ENCODE measurements around the gene EFCAB5. TPM values are rescaled to one million over a fixed set of nuclear protein-coding genes. Genes with fewer than 3 reads are reported as not detected.

The EFCAB5 gene
- total and polyA plus RNA-seq, 2 of the 13 experiments (the other 11 are each of a cell fraction or from before 2014, with no cell fraction given) = 0.15 TPM; not detected in 1

DNA sequence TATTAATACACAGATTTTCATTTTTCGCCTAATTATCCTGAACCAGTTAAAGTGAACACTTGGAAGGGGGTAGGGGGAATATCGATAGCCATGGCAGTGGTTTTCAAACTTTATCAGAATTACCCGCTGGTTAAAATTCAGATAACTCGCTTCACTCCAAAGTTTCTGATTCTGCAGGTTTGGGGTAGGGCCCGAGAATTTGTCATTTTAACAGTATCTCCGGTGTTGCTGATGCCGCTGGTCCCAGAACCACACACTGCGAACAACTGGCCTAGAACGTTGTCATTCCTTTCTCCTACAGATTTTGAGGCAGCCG lies 174.9 kb downstream of the EFCAB5 start (continued):
- TF ChIP-seq, protein P1, sequence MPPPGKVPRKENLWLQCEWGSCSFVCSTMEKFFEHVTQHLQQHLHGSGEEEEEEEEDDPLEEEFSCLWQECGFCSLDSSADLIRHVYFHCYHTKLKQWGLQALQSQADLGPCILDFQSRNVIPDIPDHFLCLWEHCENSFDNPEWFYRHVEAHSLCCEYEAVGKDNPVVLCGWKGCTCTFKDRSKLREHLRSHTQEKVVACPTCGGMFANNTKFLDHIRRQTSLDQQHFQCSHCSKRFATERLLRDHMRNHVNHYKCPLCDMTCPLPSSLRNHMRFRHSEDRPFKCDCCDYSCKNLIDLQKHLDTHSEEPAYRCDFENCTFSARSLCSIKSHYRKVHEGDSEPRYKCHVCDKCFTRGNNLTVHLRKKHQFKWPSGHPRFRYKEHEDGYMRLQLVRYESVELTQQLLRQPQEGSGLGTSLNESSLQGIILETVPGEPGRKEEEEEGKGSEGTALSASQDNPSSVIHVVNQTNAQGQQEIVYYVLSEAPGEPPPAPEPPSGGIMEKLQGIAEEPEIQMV (CRISPR knock-in tag; IDR thresholded peaks at IDR 0.05; ENCODE audit: low read depth) = no peak
- TF ChIP-seq ZNF776 (CRISPR knock-in tag; IDR thresholded peaks at IDR 0.05) = no peak
- TF ChIP-seq SP4 (CRISPR knock-in tag; IDR thresholded peaks at IDR 0.05) = peak; percentile 15; the same call in 1 of the 2 replicates
- no peak for TF ChIP-seq U2AF2 (IDR thresholded peaks at IDR 0.05; ENCODE audit: low read depth, low read length)
- TF ChIP-seq ZNF230 (CRISPR knock-in tag; IDR thresholded peaks at IDR 0.05) = no peak
- TF ChIP-seq, protein P2, sequence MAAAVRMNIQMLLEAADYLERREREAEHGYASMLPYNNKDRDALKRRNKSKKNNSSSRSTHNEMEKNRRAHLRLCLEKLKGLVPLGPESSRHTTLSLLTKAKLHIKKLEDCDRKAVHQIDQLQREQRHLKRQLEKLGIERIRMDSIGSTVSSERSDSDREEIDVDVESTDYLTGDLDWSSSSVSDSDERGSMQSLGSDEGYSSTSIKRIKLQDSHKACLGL (CRISPR knock-in tag; IDR thresholded peaks at IDR 0.05) = no peak
- no peak for TF ChIP-seq ZNF337 (CRISPR knock-in tag; IDR thresholded peaks at IDR 0.05; ENCODE audit: borderline replicate concordance, low read depth)
- 0 out of 2 replicates have a peak, but pooled peaks have one; percentile 10 for TF ChIP-seq ZBTB42 (CRISPR knock-in tag; IDR thresholded peaks at IDR 0.05)
- 0 out of 2 replicates have a peak, but pooled peaks have one; percentile 7 for TF ChIP-seq SOX13 (IDR thresholded peaks at IDR 0.05)
- TF ChIP-seq SOX13 (CRISPR knock-in tag; conservative IDR thresholded peaks at IDR 0.05 in 1 of 2, IDR thresholded peaks at IDR 0.05 in 1 of 2) = no peak
- TF ChIP-seq ZNF335 (CRISPR knock-in tag; IDR thresholded peaks at IDR 0.05) = no peak
- 0 out of 2 replicates have a peak, but pooled peaks have one; percentile 21 for TF ChIP-seq ZFP36L1 (CRISPR knock-in tag; IDR thresholded peaks at IDR 0.05)
